GM12878 (cell line): ENCODE results near the gene SLC23A1. TPM values are rescaled to one million over a fixed set of nuclear protein-coding genes. Genes with fewer than 3 reads are reported as not detected.

Experiments used
- ATAC-seq: fragments of 200-7000 bp; cut with Tn5 transposase; 3 replicates; pipeline ENCODE4 v1.9.1; 2020; ENCODE audit warnings: mild to moderate bottlenecking, moderate library complexity
- BruUV-seq: library from RNA; stranded (reverse); fragments of 400-500 nt; replicated peaks from 2 replicates; lab custom pipeline; 2021; lab: Mats Ljungman, UMichigan
- CTCF ChIA-PET: fragments of 300-600 bp; sonication (Branson Sonifier 250); formaldehyde crosslinking; extraction: SDS; loops from one replicate; lab custom pipeline; 2021; ENCODE audit warnings: inconsistent platforms; lab: Yijun Ruan, JAX
- POLR2A ChIA-PET: fragments of 350-600 bp; formaldehyde crosslinking; extraction: SDS; loops from one replicate; lab custom pipeline; 2021; ENCODE audit warnings: inconsistent platforms; lab: Charles Lee
- RAD21 ChIA-PET: fragments of 300-600 bp; sonication (Branson Sonifier 250); formaldehyde crosslinking; loops from one replicate; lab custom pipeline; 2023; ENCODE audit warnings: antibody characterized with exemption; ENCODE audit not compliant: unreplicated experiment; lab: Charles Lee
- SMC1A ChIA-PET: fragments of 300-600 bp; sonication (Branson Sonifier 250); formaldehyde crosslinking; loops from one replicate; lab custom pipeline; 2023; ENCODE audit not compliant: unreplicated experiment, uncharacterized antibody; lab: Charles Lee
- DNase-seq: peaks from one replicate; pipeline ENCODE4 v3.0.0-alpha.2; 2011; ENCODE audit warnings: low read depth, low spot score
- FAIRE-seq: peaks from 3 replicates; lab custom pipeline; 2011; peaks lifted over from hg19 to GRCh38; lab: Jason Lieb, UNC
- H2AFZ ChIP-seq: 2 replicates; pipeline ENCODE4 v1.6.0; 2011; ENCODE audit warnings: low read depth, low read length, control low read depth; ENCODE audit not compliant: control insufficient read depth
- H3K27ac ChIP-seq: 2 replicates; pipeline ENCODE4 v1.5.1; 2011; ENCODE audit warnings: control low read depth; ENCODE audit not compliant: control insufficient read depth, insufficient read depth
- H3K27me3 ChIP-seq, 2 experiments: replicated peaks in 1 of 2; 2 replicates each; pipeline versions ENCODE4 v1.6.0 to v1.6.1; 2011; ENCODE audit warnings: low read length in 1 of 2; ENCODE audit not compliant: control insufficient read depth in 2 of 2, insufficient read depth in 2 of 2
- H3K36me3 ChIP-seq, 2 experiments: 2 replicates each; pipeline ENCODE4 v1.5.1; 2011; ENCODE audit warnings: low read length in 1 of 2; ENCODE audit not compliant: control insufficient read depth in 2 of 2, insufficient read depth in 2 of 2
- H3K4me1 ChIP-seq: 2 replicates; pipeline ENCODE4 v1.6.1; 2011; ENCODE audit warnings: mild to moderate bottlenecking, low read length, moderate library complexity, mixed read lengths; ENCODE audit not compliant: control insufficient read depth, insufficient read depth
- H3K4me2 ChIP-seq: 2 replicates; pipeline ENCODE4 v1.6.0; 2011; ENCODE audit warnings: control low read depth; ENCODE audit not compliant: control insufficient read depth, insufficient read depth
- H3K4me3 ChIP-seq: fragments of 200-600 bp; sonication (generic); 2 replicates; pipeline ENCODE4 v1.5.1; 2016
- H3K79me2 ChIP-seq: 2 replicates; pipeline ENCODE4 v1.6.0; 2011; ENCODE audit warnings: low read length; ENCODE audit not compliant: control insufficient read depth, insufficient read depth
- H3K9ac ChIP-seq: 2 replicates; pipeline ENCODE4 v1.8.0; 2011; ENCODE audit warnings: low read length, control low read depth, mixed read lengths; ENCODE audit not compliant: control insufficient read depth, insufficient read depth
- H3K9me3 ChIP-seq: replicated peaks from 3 replicates; pipeline ENCODE4 v1.5.1; 2011; ENCODE audit warnings: mild to moderate bottlenecking, low read length; ENCODE audit not compliant: control insufficient read depth, insufficient read depth
- H4K20me1 ChIP-seq: 2 replicates; pipeline ENCODE4 v1.6.0; 2011; ENCODE audit not compliant: control insufficient read depth, insufficient read depth
- BACH1 ChIP-seq: fragments of 450-650 bp; IDR thresholded peaks from 2 replicates; pipeline ENCODE4 v1.6.1; 2017; ENCODE audit warnings: mild to moderate bottlenecking, borderline replicate concordance
- CEBPZ ChIP-seq: fragments of 150-350 bp; IDR thresholded peaks from 2 replicates; pipeline ENCODE4 v1.6.1; 2016; ENCODE audit warnings: low read depth, low read length
- E2F4 ChIP-seq: IDR thresholded peaks from 2 replicates; pipeline ENCODE4 v1.6.1; 2012; ENCODE audit warnings: low read depth, low read length, improper control_type of control experiment
- ETV6 ChIP-seq, 2 experiments: fragments of 450-650 bp in 1 of 2; IDR thresholded peaks in 1 of 2; conservative IDR thresholded peaks in 1 of 2; 2 replicates each; pipeline ENCODE4 v1.6.1; 2014; ENCODE audit warnings: antibody characterized with exemption in 1 of 2, borderline replicate concordance in 1 of 2, low read depth in 1 of 2, mild to moderate bottlenecking in 1 of 2, moderate library complexity in 1 of 2
- EZH2 ChIP-seq: IDR thresholded peaks from 2 replicates; pipeline ENCODE4 v1.6.1; 2012; ENCODE audit warnings: low read depth, mild to moderate bottlenecking, control low read depth, inconsistent platforms, low read length, borderline replicate concordance; ENCODE audit not compliant: control insufficient read depth
- GABPA ChIP-seq: IDR thresholded peaks from 2 replicates; pipeline ENCODE4 v1.6.1; 2014; ENCODE audit warnings: antibody characterized with exemption, low read depth, mild to moderate bottlenecking, inconsistent platforms
- IRF5 ChIP-seq: fragments of 450-650 bp; IDR thresholded peaks from 2 replicates; pipeline ENCODE4 v1.6.1; 2017; ENCODE audit warnings: borderline replicate concordance
- LARP7 ChIP-seq: fragments of 450-650 bp; IDR thresholded peaks from 2 replicates; pipeline ENCODE4 v1.6.1; 2017; ENCODE audit warnings: mild to moderate bottlenecking
- NFYB ChIP-seq: IDR thresholded peaks from 2 replicates; pipeline ENCODE4 v1.6.1; 2011; ENCODE audit warnings: low read depth, mild to moderate bottlenecking, low read length, improper control_type of control experiment, moderate library complexity; ENCODE audit not compliant: insufficient read depth
- RAD21 ChIP-seq: IDR thresholded peaks from 2 replicates; pipeline ENCODE4 v1.6.1; 2011; ENCODE audit warnings: mild to moderate bottlenecking, low read depth, low read length, moderate library complexity; ENCODE audit not compliant: insufficient read depth
- SIX5 ChIP-seq: IDR thresholded peaks from 2 replicates; pipeline ENCODE4 v1.6.1; 2011; ENCODE audit warnings: mild to moderate bottlenecking, low read depth, low read length, moderate library complexity; ENCODE audit not compliant: severe bottlenecking
- SMAD1 ChIP-seq: fragments of 450-650 bp; IDR thresholded peaks from 2 replicates; pipeline ENCODE4 v1.6.1; 2018; ENCODE audit warnings: mild to moderate bottlenecking, low read depth; ENCODE audit not compliant: partially characterized antibody
- SPI1 ChIP-seq: IDR thresholded peaks from 2 replicates; pipeline ENCODE4 v1.6.1; 2011; ENCODE audit warnings: low read depth, mild to moderate bottlenecking, low read length, moderate library complexity, borderline replicate concordance; ENCODE audit not compliant: insufficient read depth
- SRF ChIP-seq, 2 experiments: IDR thresholded peaks; 2 replicates each; pipeline ENCODE4 v1.6.1; 2011; ENCODE audit warnings: low read depth in 2 of 2, low read length in 2 of 2, mild to moderate bottlenecking in 1 of 2, moderate library complexity in 1 of 2
- TCF7 ChIP-seq: IDR thresholded peaks from 2 replicates; pipeline ENCODE4 v1.6.1; 2014; ENCODE audit warnings: antibody characterized with exemption, borderline replicate concordance
- ZNF207 ChIP-seq: fragments of 450-650 bp; IDR thresholded peaks from 2 replicates; pipeline ENCODE4 v1.6.1; 2014; ENCODE audit warnings: antibody characterized with exemption, mild to moderate bottlenecking, borderline replicate concordance
- WGBS: methylation state at CpG from one replicate; pipeline ENCODE4 v1.1.6; 2016; ENCODE audit warnings: low lambda C conversion rate; ENCODE audit not compliant: insufficient replicate concordance, insufficient coverage; ENCODE audit errors: missing lambda C conversion rate; 5-methylcytosine and 5-hydroxymethylcytosine counted together
- in situ Hi-C: fragments of 300-500 bp; cut with MboI; formaldehyde crosslinking; loops from 9 replicates; pipeline ENCODE4 v1.14.3; 2018; ENCODE audit warnings: mixed read lengths
- intact Hi-C: fragments of 100-400 bp; cut with micrococcal nuclease; formaldehyde crosslinking; loops from one replicate; pipeline ENCODE4 v1.14.2; 2022; ENCODE audit not compliant: unreplicated experiment
- polyA plus RNA-seq, 11 experiments: library from polyadenylated mRNA; depleted of rRNA in 4 of 11; unstranded in 6 of 11; stranded (reverse) in 5 of 11; fragments of >200 nt; fragmentation: Nextera tagmentation in 4 of 11; fragmentation: Illumina TruSeq in 1 of 11; extraction: Ambion mirVana in 4 of 11; extraction: Trizol in 1 of 11; gene quantifications; 1 replicate in 1 of 11; 2 replicates in 10 of 11; pipeline versions ENCODE4 v1.2.1 to v1.2.3, GENCODE V29; 2011 to 2016; ENCODE audit warnings: inconsistent platforms in 2 of 11, missing spikeins in 2 of 11, low read depth in 1 of 11
- total RNA-seq, 4 experiments: library from RNA; depleted of rRNA in 3 of 4; stranded (reverse); fragments of >200 nt in 3 of 4; fragmentation: Illumina TruSeq in 1 of 4; extraction: Trizol in 1 of 4; gene quantifications; 2 replicates each; pipeline versions ENCODE4 v1.2.1 to v1.2.3, GENCODE V29; 2013 to 2021

Gene SLC23A1
- total and polyA plus RNA-seq, 10 of the 15 experiments (the other 5 are each of a cell fraction or from before 2014, with no cell fraction given), result 0.35 to 4.7 (median 1.6) TPM

GRCh38 chr5:139361835-139362429 is 21.2 kb downstream of the SLC23A1 start:
- Histone ChIP-seq H3K4me1 (no peaks in the 10 kb centered on the region), H3K4me3 (no peak overlapping the region), H3K4me2 (no peak overlapping the region), H3K36me3 (peaks cover 7 to 17% of the 10 kb centered on the region in 2 experiments; a peak in 3 of 4 replicates), H2AFZ (no peak overlapping the region), H3K79me2 (peaks cover 9% of the 10 kb centered on the region), H3K9ac (no peak overlapping the region), H4K20me1 (no peaks in the 10 kb centered on the region), H3K9me3 (no peaks in the 10 kb centered on the region; the same call in 2 of the 3 replicates), H3K27ac (no peak overlapping the region), H3K27me3 (no peaks in the 10 kb centered on the region)
- in situ Hi-C loops, result no loop called here
- ChIA-PET POLR2A (interaction anchor here (0.7 to 0.9 kb wide), 3 partner anchors 16 to 265 kb away, joined by 3 to 5 read pairs (median 4); no protein-coding TSS in a partner anchor), SMC1A (interaction anchor here (1.0 to 1.6 kb wide), 3 partner anchors 11 to 194 kb away, joined by 3 to 4 read pairs (median 3); no protein-coding TSS in a partner anchor), RAD21 (interaction anchor here (0.6 to 0.7 kb wide), 3 partner anchors 12 to 61 kb away, joined by 3 to 4 read pairs (median 3); no protein-coding TSS in a partner anchor), CTCF (no interaction called here)
- no peak for ATAC-seq
- intact Hi-C loops, result no loop called here
- no peak for DNase-seq
- 80% methylated on average over 6 of the region's 6 CpGs for WGBS
- BruUV-seq, result no TSS peak
- no peak for FAIRE-seq
- TF ChIP-seq RAD21 (no peak), NFYB (no peak), TCF7 (no peak), ZNF207 (no peak), SPI1 (no peak), GABPA (no peak), E2F4 (no peak), EZH2 (no peak), CEBPZ (no peak), LARP7 (no peak), ETV6 (conservative IDR thresholded peaks at IDR 0.05 in 1 of 2, IDR thresholded peaks at IDR 0.05 in 1 of 2; ENCODE audit: borderline replicate concordance in 1 of 2, low read depth in 1 of 2) (no peak), SRF (IDR thresholded peaks at IDR 0.05; ENCODE audit: low read depth in 2 of 2, low read length in 2 of 2) (no peak), SMAD1 (no peak), SIX5 (no peak), BACH1 (no peak), IRF5 (no peak)
